Measurements from ENCODE around the gene SH2D7.

The SH2D7 gene

DNA sequence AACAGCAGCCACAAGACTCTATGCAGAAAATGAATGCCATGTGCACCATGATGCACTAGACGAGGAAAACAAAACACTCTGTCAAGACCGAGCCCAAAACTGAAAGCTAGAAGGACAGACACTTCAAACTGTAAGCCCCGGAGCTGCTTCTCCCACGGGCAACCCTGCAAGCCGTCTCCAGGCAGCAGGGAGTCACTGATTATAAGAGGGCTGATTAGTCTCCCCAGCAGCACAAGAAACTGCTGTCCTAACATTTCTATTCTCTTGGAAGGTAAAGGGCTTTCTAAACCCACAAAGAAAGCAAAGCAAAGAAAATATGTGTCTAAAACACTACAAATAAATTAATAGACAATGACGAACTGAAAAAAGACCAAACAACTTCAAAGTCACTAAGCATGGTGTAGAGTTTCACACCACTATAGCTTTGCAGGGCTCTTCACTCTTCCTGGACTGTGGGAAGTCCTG, 30.4 kb upstream of the SH2D7 start:
- peak in 3 of 6 experiments; percentile 29 to 50 (median 31) for DNase-seq

GRCh38 chr15:78063217-78063616, 29.1 kb upstream of the SH2D7 start:
- DNase-seq = no peak

- no peak for DNase-seq
These were observed 28.4 kb upstream of the SH2D7 start for GRCh38 chr15:78063970-78064385.

- no peak for DNase-seq
These were observed 27.8 kb upstream of the SH2D7 start for GRCh38 chr15:78064544-78064943.

DNA sequence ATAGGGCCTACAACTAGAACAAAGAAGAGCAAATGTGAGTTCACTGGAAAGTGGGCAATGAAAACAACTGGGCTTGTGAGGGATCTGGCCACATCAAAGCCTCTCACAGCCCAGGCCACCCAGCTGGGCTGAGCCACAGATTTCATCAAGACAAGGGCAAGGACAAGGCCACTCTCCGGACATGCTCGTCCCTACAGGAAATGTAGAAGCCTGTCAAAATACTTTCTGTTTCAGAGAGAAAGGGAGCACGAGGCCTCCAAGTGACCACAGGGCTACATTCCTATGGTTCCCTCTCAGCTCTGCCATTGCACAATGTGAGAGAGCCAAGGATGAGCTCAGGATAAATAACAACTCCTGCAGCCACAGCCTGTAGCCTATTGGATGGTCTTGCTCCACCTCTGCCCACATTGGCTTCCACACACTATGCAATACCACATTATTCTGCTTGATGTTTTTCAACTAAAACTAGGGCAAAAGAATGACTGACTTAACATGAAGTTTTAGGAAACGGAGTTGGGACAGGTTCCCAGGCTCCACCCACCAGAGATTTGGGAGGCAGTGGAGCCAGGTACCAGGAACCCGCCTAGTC, 27.0 kb upstream of the SH2D7 start:
- DNase-seq = no peak

GRCh38 chr15:78065973-78066946, 26.1 kb upstream of the SH2D7 start:
- no peak for DNase-seq

GRCh38 chr15:78067328-78068228, 24.8 kb upstream of the SH2D7 start:
- DNase-seq = peak in 1 of 6 experiments; percentile 38

GRCh38 chr15:78069052-78069414, 23.3 kb upstream of the SH2D7 start:
- no peak for DNase-seq

DNA sequence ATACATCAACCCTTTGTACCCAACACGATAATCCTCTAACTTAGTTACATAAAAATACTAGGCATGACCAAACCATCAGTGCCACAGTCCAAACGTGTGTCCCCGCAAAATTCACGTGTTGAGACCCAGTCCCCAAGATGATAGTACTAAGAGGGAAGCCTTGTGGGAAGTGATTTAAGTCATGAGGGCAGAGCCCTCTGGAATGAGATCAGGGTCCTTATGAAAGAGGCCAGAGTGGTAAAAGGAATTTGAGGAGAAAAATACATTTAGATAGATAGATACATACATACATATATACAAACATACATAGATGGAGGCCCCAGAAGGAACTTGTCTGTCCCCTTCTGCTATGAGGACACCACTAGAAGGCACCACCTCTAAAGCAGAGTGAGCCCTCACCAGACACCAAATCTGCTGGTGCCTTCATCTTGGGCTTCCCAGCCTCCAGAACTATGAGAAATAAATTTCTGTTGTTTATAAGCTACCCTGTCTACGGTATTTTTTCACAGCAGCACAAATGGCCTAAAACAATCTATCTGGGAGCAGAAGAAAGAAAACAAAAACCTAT, 22.8 kb upstream of the SH2D7 start:
- no peak for DNase-seq

DNA sequence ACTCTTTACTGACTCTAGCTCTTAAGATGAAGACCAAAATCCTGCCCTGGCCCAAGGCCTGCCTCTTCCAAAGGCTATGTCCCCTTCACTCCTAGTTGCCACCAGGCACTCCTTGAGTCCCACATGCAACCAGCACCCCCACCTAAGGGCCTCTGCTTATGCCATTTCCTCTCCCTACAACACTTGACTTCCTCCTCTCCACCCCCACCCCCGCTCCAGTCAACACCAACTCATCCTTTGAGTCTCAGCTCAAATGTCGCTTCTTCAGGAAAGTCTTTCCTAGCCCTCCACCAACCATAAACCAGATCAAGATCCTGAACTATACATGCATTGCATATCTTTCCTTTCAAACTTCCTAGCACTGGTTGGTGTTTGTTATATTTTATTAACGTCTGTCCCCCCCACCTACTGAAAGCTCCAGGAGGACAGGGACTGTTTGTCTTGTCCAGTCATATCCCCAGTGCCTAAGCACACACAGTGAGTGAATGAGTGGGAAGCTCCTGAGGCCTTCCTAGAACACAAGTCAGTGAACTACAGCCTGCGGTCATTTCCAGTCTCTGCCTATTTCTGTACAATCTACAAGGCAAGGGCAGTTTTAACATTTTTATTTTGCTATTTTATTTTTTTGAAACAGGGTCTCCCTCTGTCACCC, 22.2 kb upstream of the SH2D7 start:
- DNase-seq = peak in 3 of 6 experiments; percentile 16 to 29 (median 23)

GRCh38 chr15:78071383-78071782, 21.0 kb upstream of the SH2D7 start:
- DNase-seq = no peak

DNA sequence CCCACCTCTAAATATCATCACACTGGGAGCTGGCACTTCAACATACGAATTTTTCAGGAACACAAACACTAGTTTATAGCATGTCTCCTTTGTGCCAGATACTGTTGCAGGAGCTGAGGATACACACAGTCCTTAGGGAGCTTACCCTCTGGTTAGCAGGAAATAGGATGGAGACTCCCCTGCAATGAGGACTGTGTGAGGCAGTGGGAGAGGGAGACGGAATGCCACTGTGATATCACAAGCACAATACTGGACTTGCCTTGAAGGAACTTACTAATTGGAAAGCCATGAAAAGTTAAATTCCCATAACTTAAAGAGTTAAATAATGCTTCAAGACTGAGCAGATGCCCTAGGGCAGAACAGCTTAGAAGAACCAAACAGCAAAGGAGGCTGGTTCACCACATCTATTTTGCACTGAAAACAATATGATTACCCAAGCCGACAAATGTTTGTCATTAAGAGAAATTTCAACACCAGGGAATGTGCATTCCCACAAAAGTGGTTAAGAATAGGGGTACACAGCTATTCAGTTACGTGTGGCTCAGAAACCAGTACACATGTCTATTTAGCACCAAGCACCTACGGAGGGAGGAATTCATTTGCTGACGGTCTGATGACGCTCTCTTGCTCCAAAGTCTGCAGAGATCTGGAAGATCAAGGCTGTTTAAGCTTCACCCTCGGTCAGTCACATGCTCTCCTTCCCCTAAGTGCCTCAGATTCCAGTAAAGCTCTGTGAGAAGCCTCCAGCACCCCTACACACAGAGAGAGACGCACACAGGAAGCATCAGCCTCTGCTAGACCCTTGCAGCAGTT, 20.1 kb upstream of the SH2D7 start:
- peak in 5 of 6 experiments; percentile 14 to 54 (median 39) for DNase-seq

- no peak for DNase-seq
These were observed 19.1 kb upstream of the SH2D7 start for GRCh38 chr15:78073046-78073787.

GRCh38 chr15:78075490-78076230, 16.7 kb upstream of the SH2D7 start:
- no peak for DNase-seq

GRCh38 chr15:78076231-78077052, 15.9 kb upstream of the SH2D7 start:
- DNase-seq = peak in 1 of 6 experiments; percentile 9

DNA sequence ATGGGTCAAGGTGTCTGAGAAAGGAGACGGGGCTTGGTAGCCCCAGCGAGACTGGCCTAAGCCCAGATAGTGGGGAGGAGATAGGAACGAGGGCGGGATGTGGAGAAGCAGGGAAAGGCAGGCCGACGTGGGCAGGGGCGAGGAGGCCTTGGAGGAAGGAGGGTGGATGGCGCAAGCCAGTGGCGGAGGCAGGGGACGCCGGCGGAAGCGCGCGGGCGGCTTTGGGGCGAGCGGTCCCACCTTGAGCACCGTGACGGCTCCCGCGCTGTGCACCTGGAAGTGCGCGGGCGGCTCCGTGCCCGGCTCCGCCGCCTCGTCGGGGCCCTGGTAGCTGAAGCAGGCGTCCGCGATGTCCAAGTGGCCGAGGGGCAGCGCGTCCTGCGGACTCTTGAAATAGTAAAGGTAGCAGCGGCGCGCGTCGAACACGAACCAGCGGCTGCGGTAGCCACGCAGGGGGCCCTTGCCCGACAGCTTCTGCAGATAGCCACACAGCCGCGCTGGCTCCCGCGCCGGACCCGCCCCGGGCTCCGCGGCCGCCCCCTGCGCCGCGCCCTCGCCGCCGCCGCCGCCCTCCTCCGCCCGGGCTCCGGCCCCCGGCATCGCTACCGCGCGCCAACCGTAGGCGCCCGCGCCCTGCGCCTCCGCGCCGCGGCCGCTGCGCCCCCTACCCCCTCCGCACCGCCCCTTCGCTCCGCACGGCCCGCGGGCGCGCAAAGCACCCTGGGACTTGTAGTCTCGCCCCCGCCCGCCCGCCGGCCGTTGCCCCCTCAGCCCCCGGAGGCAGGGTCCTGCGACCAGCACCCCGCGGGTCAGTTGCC, 15.1 kb upstream of the SH2D7 start, which contains the start of gene TBC1D2B:
TBC1D2B (minus strand) TSS at position 659 of the 818 bp plus-strand sequence; CDS start at position 600, 59 bp downstream.
- DNase-seq = peak; percentile 38 to 74 (median 65)

GRCh38 chr15:78077871-78078210, 14.5 kb upstream of the SH2D7 start:
- peak in 1 of 6 experiments; percentile 74 for DNase-seq

Data from stimulated activated naive CD4-positive, alpha-beta T cell (primary cell).